ENCODE data around the gene CST9L. TPM values are rescaled to one million over a fixed set of nuclear protein-coding genes. Genes with fewer than 3 reads are reported as not detected.

Gene CST9L
- total RNA-seq, 1 donor from 2014 or later: not detected

DNA sequence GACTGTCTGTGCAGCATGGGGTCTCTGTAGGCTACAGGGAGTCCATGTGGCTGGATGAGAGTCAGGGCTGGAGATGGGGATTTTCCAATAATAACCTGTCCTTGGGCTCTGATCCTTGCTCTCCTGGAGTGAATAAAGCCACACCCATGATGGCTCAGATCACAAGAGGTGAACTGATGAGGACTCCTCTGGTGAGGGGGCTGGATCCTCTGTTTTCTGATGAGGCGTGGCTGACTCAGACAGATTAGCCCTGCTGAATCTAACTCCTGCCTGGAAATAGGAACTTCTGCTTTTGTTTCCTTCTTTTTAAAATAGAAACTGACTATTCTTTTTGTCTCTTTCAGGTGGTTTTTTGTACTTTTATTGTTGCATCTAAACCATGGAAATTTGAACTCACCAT lies 27.0 kb downstream of the CST9L start:
- DNase-seq (ENCODE audit: low read depth): no peak
- no peak overlapping the region for H3K4me3 ChIP-seq (ENCODE audit: low read depth, low read length)
- no peaks in the 10 kb centered on the region for H3K27me3 ChIP-seq (ENCODE audit: control insufficient read depth, insufficient read depth, low read length)
- TF ChIP-seq, protein P1, sequence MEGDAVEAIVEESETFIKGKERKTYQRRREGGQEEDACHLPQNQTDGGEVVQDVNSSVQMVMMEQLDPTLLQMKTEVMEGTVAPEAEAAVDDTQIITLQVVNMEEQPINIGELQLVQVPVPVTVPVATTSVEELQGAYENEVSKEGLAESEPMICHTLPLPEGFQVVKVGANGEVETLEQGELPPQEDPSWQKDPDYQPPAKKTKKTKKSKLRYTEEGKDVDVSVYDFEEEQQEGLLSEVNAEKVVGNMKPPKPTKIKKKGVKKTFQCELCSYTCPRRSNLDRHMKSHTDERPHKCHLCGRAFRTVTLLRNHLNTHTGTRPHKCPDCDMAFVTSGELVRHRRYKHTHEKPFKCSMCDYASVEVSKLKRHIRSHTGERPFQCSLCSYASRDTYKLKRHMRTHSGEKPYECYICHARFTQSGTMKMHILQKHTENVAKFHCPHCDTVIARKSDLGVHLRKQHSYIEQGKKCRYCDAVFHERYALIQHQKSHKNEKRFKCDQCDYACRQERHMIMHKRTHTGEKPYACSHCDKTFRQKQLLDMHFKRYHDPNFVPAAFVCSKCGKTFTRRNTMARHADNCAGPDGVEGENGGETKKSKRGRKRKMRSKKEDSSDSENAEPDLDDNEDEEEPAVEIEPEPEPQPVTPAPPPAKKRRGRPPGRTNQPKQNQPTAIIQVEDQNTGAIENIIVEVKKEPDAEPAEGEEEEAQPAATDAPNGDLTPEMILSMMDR (IDR thresholded peaks at IDR 0.05; ENCODE audit: insufficient read depth, low read length, poor library complexity, severe bottlenecking): no peak
- no peaks in the 10 kb centered on the region for H3K36me3 ChIP-seq (ENCODE audit: control insufficient read depth, insufficient read depth, low read length)

DNA sequence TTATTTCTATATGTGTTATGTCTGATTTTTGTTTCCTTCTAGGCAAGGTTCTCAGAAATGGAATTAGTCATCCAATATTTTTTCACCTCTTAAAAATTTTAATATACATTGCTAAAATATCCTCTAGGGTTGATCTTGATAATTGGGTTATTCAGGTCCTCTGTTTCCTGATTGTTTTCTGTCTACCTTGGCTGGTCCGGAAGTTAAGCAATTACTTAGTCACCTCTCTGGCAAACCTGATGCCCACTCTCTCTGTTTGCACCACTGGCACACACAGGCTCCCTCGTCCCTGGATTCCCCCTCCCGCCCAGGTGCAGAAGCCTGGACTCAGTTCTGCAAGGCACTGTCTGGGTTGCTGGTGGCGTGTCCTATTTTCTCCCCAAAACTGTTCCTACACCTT lies 27.7 kb downstream of the CST9L start:
- no peak for DNase-seq (ENCODE audit: low read depth)
- TF ChIP-seq, protein P1 (IDR thresholded peaks at IDR 0.05; ENCODE audit: insufficient read depth, low read length, poor library complexity, severe bottlenecking): no peak
- Histone ChIP-seq H3K4me3 (ENCODE audit: low read depth, low read length) (no peak overlapping the region), H3K36me3 (ENCODE audit: control insufficient read depth, insufficient read depth, low read length) (no peaks in the 10 kb centered on the region), H3K27me3 (ENCODE audit: control insufficient read depth, insufficient read depth, low read length) (no peaks in the 10 kb centered on the region)

DNA sequence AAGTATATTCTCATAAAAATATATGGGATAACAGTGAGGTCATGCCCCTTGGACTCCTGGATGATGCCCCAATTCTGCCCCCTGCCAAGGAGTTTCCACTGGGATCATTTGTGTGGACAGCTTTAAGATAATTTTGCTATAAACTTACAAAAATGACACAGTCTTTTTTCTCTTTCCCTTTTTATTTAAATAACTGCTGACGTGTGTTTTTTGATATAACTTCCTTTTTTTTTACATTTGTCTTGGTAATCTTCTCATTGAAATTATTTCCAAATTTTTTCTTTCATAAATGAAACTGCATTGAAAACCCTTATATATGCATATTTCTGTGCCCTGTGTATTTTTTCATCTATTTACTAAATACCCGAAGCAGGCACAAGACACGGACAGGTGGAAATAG lies 31.3 kb downstream of the CST9L start:
- TF ChIP-seq, protein P1 (IDR thresholded peaks at IDR 0.05; ENCODE audit: insufficient read depth, low read length, poor library complexity, severe bottlenecking): no peak
- no peak for DNase-seq (ENCODE audit: low read depth)
- Histone ChIP-seq H3K27me3 (ENCODE audit: control insufficient read depth, insufficient read depth, low read length) (no peaks in the 10 kb centered on the region), H3K36me3 (ENCODE audit: control insufficient read depth, insufficient read depth, low read length) (no peaks in the 10 kb centered on the region), H3K4me3 (ENCODE audit: low read depth, low read length) (no peak overlapping the region)

DNA sequence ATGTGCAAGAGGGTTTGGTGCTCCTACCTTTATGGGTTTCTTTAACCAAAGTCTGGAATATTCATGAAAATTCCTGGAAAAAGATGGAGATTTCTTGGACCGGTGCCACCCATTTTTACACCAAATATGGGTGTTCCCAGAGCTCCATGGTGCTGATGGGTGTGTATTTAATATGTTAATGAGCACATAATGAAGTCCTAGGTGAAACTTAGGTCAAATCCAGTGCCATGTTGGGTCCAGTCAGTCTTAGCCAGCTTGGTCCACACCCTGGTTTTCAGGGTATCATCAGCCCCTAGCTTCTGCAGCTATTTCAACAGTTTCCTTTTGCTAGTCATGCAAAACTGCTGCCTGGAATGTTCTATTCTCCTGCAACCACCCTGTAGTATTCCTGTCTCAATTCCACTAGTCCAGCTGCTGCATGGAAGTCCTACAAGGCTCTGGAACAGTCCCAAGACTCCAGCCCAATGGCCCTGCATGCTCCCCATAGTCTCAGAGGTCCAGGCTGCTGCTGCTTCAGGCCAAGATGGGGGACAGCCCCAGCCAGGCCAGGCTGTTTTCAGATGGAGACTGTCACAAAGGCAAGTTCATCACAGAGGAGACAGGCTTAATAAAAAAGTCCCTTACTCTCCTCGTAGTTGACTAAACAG lies 31.8 kb downstream of the CST9L start:
- Histone ChIP-seq H3K36me3 (ENCODE audit: control insufficient read depth, insufficient read depth, low read length) (no peaks in the 10 kb centered on the region), H3K27me3 (ENCODE audit: control insufficient read depth, insufficient read depth, low read length) (no peaks in the 10 kb centered on the region), H3K4me3 (ENCODE audit: low read depth, low read length) (no peak overlapping the region)
- DNase-seq (ENCODE audit: low read depth): no peak
- TF ChIP-seq, protein P1 (IDR thresholded peaks at IDR 0.05; ENCODE audit: insufficient read depth, low read length, poor library complexity, severe bottlenecking): no peak

DNA sequence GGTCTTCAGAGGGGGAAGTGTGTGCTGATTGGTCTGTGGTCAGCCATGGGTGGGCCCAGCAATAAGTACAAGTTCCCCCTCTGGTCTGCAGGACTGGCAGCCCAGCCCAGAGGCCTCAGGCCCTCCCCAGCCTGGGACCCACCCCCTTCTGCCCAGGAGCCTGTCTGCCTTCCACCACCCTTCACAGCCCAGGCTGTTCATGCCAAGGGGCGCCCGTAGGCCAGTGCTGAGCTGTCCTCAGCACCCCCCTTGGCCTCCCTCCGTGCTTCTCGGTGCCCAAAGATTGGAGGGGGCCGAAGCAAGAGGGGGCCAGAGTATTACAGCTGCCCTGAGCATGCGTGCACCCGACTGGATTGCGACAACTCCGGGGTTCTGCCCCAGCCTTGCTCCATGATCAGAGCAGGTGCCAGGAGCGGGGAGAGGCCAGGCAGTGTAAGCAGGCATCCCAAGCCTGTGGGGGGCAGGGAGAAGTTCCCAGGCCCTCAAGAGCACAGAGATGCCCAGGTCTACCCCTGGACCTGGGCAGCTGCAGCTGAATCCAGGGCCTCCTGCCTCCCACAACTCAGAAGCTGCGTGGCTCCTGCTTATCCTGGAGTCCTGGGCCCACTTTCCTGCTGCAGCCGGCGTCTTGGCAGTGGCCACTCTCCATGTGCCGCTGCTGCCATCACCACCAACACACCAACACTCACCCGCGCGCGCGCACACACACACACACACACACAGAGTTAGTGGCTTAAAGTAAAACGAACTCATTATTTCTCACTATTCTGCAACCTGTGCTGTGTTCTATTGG lies 33.3 kb downstream of the CST9L start:
- DNase-seq (ENCODE audit: low read depth): no peak
- H3K36me3 ChIP-seq (ENCODE audit: control insufficient read depth, insufficient read depth, low read length): no peaks in the 10 kb centered on the region
- no peaks in the 10 kb centered on the region for H3K27me3 ChIP-seq (ENCODE audit: control insufficient read depth, insufficient read depth, low read length)
- TF ChIP-seq, protein P1 (IDR thresholded peaks at IDR 0.05; ENCODE audit: insufficient read depth, low read length, poor library complexity, severe bottlenecking): no peak
- H3K4me3 ChIP-seq (ENCODE audit: low read depth, low read length): no peak overlapping the region
